AG04449 (cell line): ENCODE results near the gene ARID1A.
A peak's percentile ranks its signal among the peaks of the same experiment; 100 is the strongest.

Source experiments
- CTCF ChIA-PET: fragments of 350-600 bp; formaldehyde crosslinking; extraction: SDS; loops from one replicate; lab custom pipeline; 2021; ENCODE audit warnings: antibody characterized with exemption; lab: Yijun Ruan, JAX
- POLR2A ChIA-PET: fragments of 400-600, 350-600 bp; formaldehyde crosslinking; extraction: SDS; loops from one replicate; lab custom pipeline; 2020; ENCODE audit warnings: antibody characterized with exemption, inconsistent platforms; lab: Yijun Ruan, JAX
- DNase-seq: peaks from one replicate; pipeline ENCODE4 v3.0.0-alpha.2; 2010; ENCODE audit warnings: low read depth, low spot score
- H3K4me3 ChIP-seq: 2 replicates; pipeline ENCODE4 v1.5.1; 2011; ENCODE audit warnings: low read depth, mild to moderate bottlenecking, control low read depth, low read length
- TF ChIP-seq, protein P1 (sequence below): IDR thresholded peaks from one replicate; pipeline ENCODE4 v1.5.1; 2011; ENCODE audit warnings: mild to moderate bottlenecking, moderate library complexity, low read length, control low read depth, inconsistent platforms; ENCODE audit not compliant: insufficient read depth; ENCODE audit errors: missing control alignments

Gene ARID1A

DNA sequence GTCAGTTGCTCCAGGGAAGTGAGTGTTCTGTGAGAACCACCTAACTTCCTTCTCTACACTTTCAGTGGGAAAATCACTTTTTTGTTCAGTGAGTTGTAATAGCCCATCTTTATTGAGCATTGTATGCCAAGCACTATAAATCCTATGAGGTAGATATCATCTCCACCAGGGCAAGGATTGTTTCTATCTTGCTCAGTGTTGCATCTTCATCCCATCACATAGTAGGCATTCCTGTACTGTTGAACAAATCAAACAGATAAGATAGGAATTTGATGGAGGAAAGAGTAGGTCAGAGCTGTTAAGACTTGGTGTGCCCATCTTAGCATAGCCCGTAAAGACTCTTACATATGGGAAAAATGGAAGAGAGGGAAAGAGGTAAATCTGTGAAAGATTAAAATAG is 89.1 kb downstream of the ARID1A start:
- TF ChIP-seq, protein P1, sequence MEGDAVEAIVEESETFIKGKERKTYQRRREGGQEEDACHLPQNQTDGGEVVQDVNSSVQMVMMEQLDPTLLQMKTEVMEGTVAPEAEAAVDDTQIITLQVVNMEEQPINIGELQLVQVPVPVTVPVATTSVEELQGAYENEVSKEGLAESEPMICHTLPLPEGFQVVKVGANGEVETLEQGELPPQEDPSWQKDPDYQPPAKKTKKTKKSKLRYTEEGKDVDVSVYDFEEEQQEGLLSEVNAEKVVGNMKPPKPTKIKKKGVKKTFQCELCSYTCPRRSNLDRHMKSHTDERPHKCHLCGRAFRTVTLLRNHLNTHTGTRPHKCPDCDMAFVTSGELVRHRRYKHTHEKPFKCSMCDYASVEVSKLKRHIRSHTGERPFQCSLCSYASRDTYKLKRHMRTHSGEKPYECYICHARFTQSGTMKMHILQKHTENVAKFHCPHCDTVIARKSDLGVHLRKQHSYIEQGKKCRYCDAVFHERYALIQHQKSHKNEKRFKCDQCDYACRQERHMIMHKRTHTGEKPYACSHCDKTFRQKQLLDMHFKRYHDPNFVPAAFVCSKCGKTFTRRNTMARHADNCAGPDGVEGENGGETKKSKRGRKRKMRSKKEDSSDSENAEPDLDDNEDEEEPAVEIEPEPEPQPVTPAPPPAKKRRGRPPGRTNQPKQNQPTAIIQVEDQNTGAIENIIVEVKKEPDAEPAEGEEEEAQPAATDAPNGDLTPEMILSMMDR: no peak
- H3K4me3 ChIP-seq: no peak overlapping the region
- CTCF ChIA-PET: interaction anchor here (2.4 to 9.4 kb wide), 2 partner anchors 11 to 181 kb away, joined by 11 to 509 read pairs; no protein-coding TSS in a partner anchor
- no peak for DNase-seq
- POLR2A ChIA-PET: interaction anchor here (1.6 kb wide), 1 partner anchor 13 kb away, joined by 8 read pairs; no protein-coding TSS in a partner anchor

GRCh38 chr1:26785611-26786436 is 90.0 kb downstream of the ARID1A start:
- DNase-seq: no peak
- H3K4me3 ChIP-seq: no peak overlapping the region
- CTCF ChIA-PET: interaction anchor here (0.6 to 9.4 kb wide), 6 partner anchors 12 to 182 kb away, joined by 3 to 509 read pairs (median 4); no protein-coding TSS in a partner anchor
- POLR2A ChIA-PET: interaction anchor here (0.5 to 1.6 kb wide), 6 partner anchors 12 to 93 kb away, joined by 3 to 8 read pairs (median 3); no protein-coding TSS in a partner anchor
- TF ChIP-seq, protein P1: no peak

DNA sequence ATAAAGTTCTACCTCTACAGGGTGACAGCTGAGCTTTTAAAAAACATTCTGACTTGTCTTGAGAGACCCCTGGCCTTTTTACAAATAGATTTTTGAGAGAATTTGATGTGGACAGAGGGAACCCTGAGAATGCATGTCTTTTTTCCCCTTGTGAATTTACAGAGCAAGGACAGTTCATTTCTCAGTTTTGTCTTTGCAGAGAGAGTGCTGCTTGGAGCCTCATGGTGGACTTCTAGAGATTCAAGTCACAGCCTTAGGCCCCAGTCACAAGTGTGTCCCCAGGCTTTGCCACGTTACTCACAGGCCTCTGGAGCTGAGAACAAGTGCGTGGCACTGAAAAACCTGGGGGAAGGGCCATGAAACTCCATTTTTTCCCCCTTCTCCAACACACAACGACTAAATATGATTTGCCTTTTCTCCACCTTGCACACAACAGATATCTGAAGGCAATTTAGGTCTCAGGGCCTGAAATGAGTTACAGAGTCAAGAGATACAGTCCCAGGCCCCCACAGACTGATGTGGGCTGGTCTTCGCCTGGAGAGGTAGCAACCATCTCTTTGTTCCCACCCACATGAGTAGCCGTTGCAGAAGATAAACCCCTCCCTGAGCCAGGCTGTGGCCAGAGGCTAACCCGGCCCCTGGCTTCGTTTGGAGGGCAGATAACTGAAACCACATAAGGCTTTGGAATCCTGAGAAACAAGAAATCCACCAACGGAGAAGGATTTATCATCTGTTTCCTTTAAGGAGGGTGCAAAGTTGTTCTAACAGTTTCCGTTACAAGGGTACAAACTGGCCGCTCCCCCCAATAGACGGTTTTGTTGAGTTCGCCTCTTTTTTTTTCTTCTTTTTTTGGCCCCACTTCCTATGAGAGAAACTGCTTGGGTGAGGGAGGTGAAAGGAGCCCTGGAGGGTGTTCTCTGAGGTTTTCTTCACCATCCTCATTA is 90.9 kb downstream of the ARID1A start:
- H3K4me3 ChIP-seq: peak overlapping the region; percentile 73
- no peak for DNase-seq
- ChIA-PET CTCF (interaction anchor here (0.6 to 9.4 kb wide), 8 partner anchors 13 to 182 kb away, joined by 3 to 509 read pairs (median 7); no protein-coding TSS in a partner anchor), POLR2A (interaction anchor here (0.8 to 2.2 kb wide), 8 partner anchors 13 to 94 kb away, joined by 3 to 12 read pairs (median 4); no protein-coding TSS in a partner anchor)
- TF ChIP-seq, protein P1: no peak

- peak overlapping the region; percentile 73 for H3K4me3 ChIP-seq
- POLR2A ChIA-PET: interaction anchor here (0.6 to 2.5 kb wide), 10 partner anchors 8 to 181 kb away, joined by 3 to 34 read pairs (median 6); no protein-coding TSS in a partner anchor
- no peak for DNase-seq
- TF ChIP-seq, protein P1: no peak
- CTCF ChIA-PET: interaction anchor here (0.7 to 9.4 kb wide), 13 partner anchors 9 to 183 kb away, joined by 3 to 509 read pairs (median 17); no protein-coding TSS in a partner anchor
These were observed 91.5 kb downstream of the ARID1A start for GRCh38 chr1:26787381-26787705.

DNA sequence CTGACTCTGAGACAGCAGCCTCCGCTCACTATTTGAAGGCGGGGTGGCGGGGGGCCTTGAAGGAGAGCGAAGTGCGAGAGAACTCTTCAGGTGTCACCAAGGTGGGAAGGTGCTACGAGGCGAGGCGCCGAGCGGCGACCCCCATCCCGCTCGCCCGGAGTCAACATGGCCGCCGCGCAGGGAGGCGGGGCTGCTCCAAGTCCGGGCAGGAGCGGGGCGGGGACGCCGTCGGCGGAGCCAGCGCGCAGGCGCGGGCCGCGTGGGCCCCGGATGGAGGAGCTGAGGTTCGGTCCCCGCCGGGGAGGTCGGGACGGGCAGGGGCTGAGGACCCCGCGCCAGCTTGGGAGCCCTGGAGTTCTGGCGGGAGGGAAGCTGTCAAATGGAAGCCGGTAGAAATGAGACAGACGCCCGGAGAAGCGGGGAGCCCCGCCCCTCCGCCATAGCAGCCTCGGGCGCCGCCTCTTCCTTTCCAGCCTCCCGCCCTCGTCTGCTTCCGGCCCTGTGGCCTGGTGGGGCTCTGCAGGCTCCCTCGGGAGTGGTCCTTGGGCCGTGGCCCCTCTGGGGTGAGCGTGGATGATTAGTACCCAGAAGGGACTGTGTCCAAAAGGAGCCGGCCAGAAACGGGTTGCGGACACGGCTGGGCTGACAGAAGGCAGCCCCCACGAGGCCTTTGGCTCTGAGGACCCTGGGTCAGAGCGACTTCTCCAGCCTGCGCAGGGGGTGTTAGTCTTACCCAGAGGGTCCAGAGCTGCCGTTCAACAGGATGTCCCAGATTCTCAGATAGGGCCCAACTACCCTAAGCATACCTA is 92.1 kb downstream of the ARID1A start, which contains the start of gene PIGV:
TSS of gene PIGV (plus strand) at position 245 of the 809 bp plus-strand sequence. CDS start 2,866 bp downstream, outside the sequence.
- H3K4me3 ChIP-seq: peak within 1 kb of the TSS; percentile 73
- no peak for DNase-seq
- TF ChIP-seq, protein P1: no peak
- ChIA-PET POLR2A (interaction anchor here (0.6 to 2.5 kb wide), 10 partner anchors 8 to 182 kb away, joined by 3 to 34 read pairs (median 6); no protein-coding TSS in a partner anchor), CTCF (interaction anchor here (0.7 to 9.4 kb wide), 35 partner anchors 9 to 287 kb away, joined by 3 to 509 read pairs (median 6); no protein-coding TSS in a partner anchor)
